Mesothelial cell of epicardium (in vitro differentiated cells): ENCODE measurements around the gene TMIGD1. TPM values are rescaled to one million over a fixed set of nuclear protein-coding genes. Genes with fewer than 3 reads are reported as not detected.
"Not testable (repeated sequence)": the region's sequence is repeated elsewhere in the genome, so short reads cannot be mapped to it uniquely, and the experiment has no call there.

Experiments used
- DNase-seq, 2 experiments: peaks; one replicate each; pipeline ENCODE4 v3.0.0; 2021; ENCODE audit warnings: low spot score in 2 of 2; ENCODE audit not compliant: unreplicated experiment in 2 of 2
- H3K27ac Mint-ChIP-seq: 2 replicates; pipeline ENCODE4 v1.8.0; 2021; ENCODE audit warnings: mixed read lengths
- H3K27me3 Mint-ChIP-seq: 2 replicates; pipeline ENCODE4 v1.8.0; 2021; ENCODE audit warnings: low read depth, mixed read lengths
- H3K36me3 Mint-ChIP-seq: 2 replicates; pipeline ENCODE4 v1.8.0; 2021; ENCODE audit warnings: mixed read lengths
- H3K4me1 Mint-ChIP-seq: 2 replicates; pipeline ENCODE4 v1.8.0; 2021; ENCODE audit warnings: mixed read lengths
- H3K4me3 Mint-ChIP-seq: 2 replicates; pipeline ENCODE4 v1.8.0; 2021; ENCODE audit warnings: mild to moderate bottlenecking, moderate library complexity, mixed read lengths
- H3K9me3 Mint-ChIP-seq: 2 replicates; pipeline ENCODE4 v1.8.0; 2021; ENCODE audit warnings: mixed read lengths
- total RNA-seq: library from RNA; stranded (reverse); gene quantifications from 3 replicates; pipeline ENCODE4 v1.2.1, GENCODE V29; 2021
- TF ChIP-seq, protein P1 (sequence below): fragments of 200-600 bp; sonication (generic); IDR thresholded peaks from one replicate; pipeline ENCODE4 v1.5.0; 2021; ENCODE audit warnings: antibody characterized with exemption; ENCODE audit not compliant: unreplicated experiment

The TMIGD1 gene
- total RNA-seq, 1 donor from 2014 or later, result not detected

DNA sequence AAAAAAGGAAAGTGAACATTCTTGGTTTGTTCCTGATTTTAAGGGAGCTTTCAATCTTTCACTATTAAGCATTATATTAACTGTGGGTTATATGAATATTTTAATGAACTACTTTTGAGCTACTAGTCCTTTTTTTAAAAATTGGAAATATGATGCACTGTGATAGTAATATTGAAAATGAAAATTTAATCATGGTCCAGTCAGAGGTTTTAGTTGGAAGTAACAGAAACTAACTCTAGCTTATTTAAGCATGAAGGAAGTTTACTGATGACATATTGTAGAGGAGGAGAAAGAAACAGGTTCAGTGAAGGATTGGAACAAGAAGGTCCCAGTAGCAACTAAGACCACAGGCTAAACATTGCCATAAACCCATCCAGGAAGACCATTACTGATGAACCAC lies 20.8 kb upstream of the TMIGD1 start:
- DNase-seq, result no peak
- no peaks in the 10 kb centered on the region for H3K4me1 Mint-ChIP-seq
- H3K27me3 Mint-ChIP-seq, result no peaks in the 10 kb centered on the region
- no peak overlapping the region for H3K4me3 Mint-ChIP-seq
- H3K9me3 Mint-ChIP-seq, result no peaks in the 10 kb centered on the region
- no peak overlapping the region for H3K27ac Mint-ChIP-seq
- H3K36me3 Mint-ChIP-seq, result no peaks in the 10 kb centered on the region
- TF ChIP-seq, protein P1, sequence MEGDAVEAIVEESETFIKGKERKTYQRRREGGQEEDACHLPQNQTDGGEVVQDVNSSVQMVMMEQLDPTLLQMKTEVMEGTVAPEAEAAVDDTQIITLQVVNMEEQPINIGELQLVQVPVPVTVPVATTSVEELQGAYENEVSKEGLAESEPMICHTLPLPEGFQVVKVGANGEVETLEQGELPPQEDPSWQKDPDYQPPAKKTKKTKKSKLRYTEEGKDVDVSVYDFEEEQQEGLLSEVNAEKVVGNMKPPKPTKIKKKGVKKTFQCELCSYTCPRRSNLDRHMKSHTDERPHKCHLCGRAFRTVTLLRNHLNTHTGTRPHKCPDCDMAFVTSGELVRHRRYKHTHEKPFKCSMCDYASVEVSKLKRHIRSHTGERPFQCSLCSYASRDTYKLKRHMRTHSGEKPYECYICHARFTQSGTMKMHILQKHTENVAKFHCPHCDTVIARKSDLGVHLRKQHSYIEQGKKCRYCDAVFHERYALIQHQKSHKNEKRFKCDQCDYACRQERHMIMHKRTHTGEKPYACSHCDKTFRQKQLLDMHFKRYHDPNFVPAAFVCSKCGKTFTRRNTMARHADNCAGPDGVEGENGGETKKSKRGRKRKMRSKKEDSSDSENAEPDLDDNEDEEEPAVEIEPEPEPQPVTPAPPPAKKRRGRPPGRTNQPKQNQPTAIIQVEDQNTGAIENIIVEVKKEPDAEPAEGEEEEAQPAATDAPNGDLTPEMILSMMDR, result no peak

DNA sequence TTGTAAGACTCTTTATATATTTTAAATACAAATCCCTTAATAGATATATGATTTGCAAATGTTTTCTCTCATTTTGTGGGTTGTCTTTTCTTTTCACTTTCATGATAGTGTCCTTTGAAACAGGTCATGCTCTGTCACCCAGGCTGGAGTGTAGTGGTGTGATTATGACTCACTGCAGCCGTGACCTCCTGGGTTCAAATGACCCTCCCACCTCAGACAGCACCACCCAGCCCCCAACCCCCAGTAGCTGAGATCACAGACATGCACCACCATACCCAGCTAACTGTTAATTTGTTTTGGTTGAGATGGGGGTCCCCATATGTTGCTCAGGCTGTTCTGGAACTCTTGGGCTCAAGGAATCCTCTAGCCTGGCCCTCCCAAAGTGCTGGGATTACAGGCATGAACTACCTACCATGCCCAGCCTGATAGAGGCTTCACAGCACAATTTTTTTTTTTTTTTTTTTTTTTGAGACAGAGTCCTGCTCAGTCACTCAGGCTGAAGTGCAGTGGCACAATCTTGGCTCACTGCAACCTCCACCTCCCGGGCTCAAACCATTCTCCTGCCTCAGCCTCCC lies 18.5 kb upstream of the TMIGD1 start:
- H3K4me3 Mint-ChIP-seq, result no peak overlapping the region
- no peak for DNase-seq
- no peaks in the 10 kb centered on the region for H3K27me3 Mint-ChIP-seq
- H3K36me3 Mint-ChIP-seq, result no peaks in the 10 kb centered on the region
- TF ChIP-seq, protein P1, result no peak
- no peaks in the 10 kb centered on the region for H3K4me1 Mint-ChIP-seq
- H3K27ac Mint-ChIP-seq, result no peak overlapping the region
- H3K9me3 Mint-ChIP-seq, result no peaks in the 10 kb centered on the region

DNA sequence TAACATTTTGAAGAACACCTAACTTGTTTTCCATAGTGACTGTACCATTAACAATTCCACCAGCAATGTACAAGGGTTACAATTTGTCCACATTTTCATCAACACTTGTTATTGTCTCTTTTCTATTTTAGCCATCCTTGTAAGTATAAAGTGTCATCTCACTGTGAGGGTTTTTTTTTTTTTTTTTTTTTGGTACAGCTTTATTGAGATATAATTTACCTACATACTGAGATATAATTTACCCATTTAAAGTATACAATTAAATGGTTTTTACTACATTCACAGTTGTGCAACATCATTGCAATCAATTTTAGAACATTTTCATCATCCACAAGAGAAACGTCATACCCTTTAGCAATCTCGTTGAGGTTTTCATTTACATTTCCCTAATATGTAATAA lies 17.9 kb upstream of the TMIGD1 start:
- H3K36me3 Mint-ChIP-seq, result no peaks in the 10 kb centered on the region
- no peaks in the 10 kb centered on the region for H3K4me1 Mint-ChIP-seq
- no peak overlapping the region for H3K27ac Mint-ChIP-seq
- H3K4me3 Mint-ChIP-seq, result no peak overlapping the region
- TF ChIP-seq, protein P1, result no peak
- H3K27me3 Mint-ChIP-seq, result no peaks in the 10 kb centered on the region
- no peaks in the 10 kb centered on the region for H3K9me3 Mint-ChIP-seq
- DNase-seq, result no peak

DNA sequence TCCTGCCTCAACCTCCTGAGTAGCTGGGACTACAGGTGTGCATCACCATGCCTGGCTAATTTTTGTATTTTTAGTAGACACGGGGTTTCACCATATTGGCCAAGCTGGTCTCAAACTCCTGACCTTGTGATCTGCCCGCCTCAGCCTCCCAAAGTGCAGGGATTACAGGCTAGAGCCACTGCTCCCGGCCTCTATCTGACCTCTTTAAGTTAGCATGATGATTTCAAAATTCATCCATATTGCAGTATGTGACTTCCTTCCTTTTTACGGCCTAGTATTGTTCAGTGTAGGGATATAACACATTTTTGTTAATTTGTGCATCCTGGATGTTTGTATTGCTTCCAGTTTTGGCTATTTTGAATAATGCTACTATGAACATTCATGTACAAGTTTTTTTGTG lies 17.4 kb upstream of the TMIGD1 start:
- not testable (repeated sequence) for H3K36me3 Mint-ChIP-seq, H3K4me3 Mint-ChIP-seq, H3K27ac Mint-ChIP-seq, H3K9me3 Mint-ChIP-seq, DNase-seq, H3K4me1 Mint-ChIP-seq, H3K27me3 Mint-ChIP-seq

DNA sequence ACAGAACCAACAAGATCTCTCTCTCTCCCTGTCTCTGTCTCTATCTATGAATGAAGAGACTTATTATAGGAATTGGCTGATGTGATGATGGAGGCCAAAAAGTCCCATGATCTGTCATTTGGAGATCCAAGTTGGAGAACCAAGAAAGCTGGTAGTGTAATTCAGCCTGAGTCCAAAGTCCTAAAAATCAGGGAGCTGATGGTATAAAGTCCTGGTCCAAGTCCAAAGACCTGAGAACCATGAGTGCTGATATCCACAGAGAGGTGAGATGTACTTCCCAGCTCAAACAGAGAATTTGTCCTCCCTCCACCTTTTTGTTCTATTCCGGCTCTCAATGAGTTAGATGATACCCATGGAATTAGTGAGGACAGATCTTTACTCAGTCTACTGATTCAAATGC lies 15.4 kb upstream of the TMIGD1 start:
- H3K36me3 Mint-ChIP-seq, result no peaks in the 10 kb centered on the region

DNA sequence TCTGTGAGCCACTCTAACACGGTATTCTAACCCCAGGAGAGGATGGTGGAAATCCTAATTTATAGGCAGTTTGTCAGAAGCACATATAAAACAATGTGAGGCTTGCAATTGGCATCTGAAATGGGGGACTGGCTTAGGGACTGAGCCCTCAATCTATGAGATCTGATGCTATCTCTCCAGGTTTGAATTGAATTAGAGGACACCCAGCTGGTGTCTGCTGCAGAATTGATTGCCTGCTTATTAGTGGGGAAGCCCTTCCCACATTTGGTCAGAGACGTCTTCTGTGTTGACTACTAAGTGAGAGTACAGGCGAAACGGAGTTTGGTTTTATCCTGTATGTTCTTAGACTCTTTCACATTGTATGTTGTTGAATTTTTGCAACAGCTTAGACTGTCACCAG lies 13.6 kb upstream of the TMIGD1 start:
- Mint-ChIP-seq H3K4me1 (peaks cover 14% of the 10 kb centered on the region), H3K4me3 (no peak overlapping the region), H3K27ac (no peak overlapping the region), H3K9me3 (no peaks in the 10 kb centered on the region), H3K27me3 (no peaks in the 10 kb centered on the region), H3K36me3 (no peaks in the 10 kb centered on the region)
- TF ChIP-seq, protein P1, result no peak
- no peak for DNase-seq

More for the DNA sequence above, 15.4 kb upstream of the TMIGD1 start:
- Mint-ChIP-seq H3K27me3 (no peaks in the 10 kb centered on the region), H3K9me3 (no peaks in the 10 kb centered on the region), H3K4me3 (no peak overlapping the region), H3K4me1 (peaks cover 8% of the 10 kb centered on the region), H3K27ac (no peak overlapping the region)
- TF ChIP-seq, protein P1, result no peak
- DNase-seq, result no peak
